Fibroblast of pulmonary artery (primary cell): ENCODE measurements around the gene SLC8A1.
A peak's percentile ranks its signal among the peaks of the same experiment; 100 is the strongest.

Experiments
- DNase-seq: peaks from one replicate; pipeline ENCODE4 v3.0.0-alpha.2; 2010; ENCODE audit warnings: low read depth
- H3K4me3 ChIP-seq: replicated peaks from 2 replicates; pipeline ENCODE4 v1.5.1; 2011; ENCODE audit warnings: low read depth, mild to moderate bottlenecking, control low read depth, low read length, moderate library complexity
- TF ChIP-seq, protein P1 (sequence below): IDR thresholded peaks from 2 replicates; pipeline ENCODE4 v1.5.1; 2011; ENCODE audit warnings: mild to moderate bottlenecking, control low read depth, low read length, inconsistent platforms; ENCODE audit errors: missing control alignments

SLC8A1 gene

DNA sequence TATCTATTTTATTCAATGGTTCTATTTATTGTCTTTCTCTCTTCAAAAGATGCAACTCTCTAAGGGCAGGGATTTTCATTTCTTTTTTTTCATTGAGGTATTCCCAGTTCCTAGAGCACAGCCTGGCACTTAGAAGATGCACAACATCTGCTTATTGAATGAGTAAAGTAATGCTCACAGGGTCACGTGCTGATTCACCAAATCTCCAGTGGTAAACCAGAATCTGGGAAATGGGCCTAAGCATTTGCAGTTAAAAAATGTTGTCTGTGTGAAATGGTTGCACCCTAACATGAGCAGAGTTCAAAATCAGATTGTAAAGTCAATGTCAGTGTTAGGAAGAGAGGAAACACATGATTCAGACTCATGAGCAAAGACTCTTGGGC, 15.8 kb downstream of the SLC8A1 start:
- TF ChIP-seq, protein P1, sequence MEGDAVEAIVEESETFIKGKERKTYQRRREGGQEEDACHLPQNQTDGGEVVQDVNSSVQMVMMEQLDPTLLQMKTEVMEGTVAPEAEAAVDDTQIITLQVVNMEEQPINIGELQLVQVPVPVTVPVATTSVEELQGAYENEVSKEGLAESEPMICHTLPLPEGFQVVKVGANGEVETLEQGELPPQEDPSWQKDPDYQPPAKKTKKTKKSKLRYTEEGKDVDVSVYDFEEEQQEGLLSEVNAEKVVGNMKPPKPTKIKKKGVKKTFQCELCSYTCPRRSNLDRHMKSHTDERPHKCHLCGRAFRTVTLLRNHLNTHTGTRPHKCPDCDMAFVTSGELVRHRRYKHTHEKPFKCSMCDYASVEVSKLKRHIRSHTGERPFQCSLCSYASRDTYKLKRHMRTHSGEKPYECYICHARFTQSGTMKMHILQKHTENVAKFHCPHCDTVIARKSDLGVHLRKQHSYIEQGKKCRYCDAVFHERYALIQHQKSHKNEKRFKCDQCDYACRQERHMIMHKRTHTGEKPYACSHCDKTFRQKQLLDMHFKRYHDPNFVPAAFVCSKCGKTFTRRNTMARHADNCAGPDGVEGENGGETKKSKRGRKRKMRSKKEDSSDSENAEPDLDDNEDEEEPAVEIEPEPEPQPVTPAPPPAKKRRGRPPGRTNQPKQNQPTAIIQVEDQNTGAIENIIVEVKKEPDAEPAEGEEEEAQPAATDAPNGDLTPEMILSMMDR, result no peak
- no peak for DNase-seq
- H3K4me3 ChIP-seq, result no peak overlapping the region

DNA sequence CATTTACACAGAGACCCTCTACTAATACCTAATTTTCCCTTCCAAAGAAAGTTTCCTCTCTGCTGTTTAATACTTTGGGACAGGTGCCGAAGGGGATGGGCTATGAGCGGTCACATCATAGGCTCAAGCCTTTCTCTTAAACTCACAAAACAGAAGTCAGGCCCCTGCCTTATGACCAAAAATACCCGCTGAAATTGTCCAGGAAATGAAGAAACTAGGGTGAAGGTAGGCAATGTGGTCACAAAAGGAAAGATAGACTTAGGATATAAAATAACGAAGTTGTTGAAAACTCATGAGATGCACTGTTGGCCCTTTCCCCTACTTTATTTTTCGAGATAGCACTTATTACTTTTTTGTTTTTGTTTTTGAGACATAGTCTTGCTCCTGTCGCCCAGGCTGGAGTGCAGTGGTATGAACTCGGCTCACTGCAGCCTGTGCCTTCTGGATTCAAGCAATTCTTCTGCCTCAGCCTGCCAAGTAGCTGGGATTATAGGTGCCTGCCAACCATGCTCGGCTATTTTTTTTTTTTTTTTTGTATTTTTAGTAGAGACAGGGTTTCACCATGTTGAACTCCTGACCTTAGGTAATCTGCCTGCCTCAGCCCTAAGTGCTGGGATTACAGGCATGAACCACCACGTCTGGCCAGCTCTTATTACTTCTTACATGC, 16.3 kb downstream of the SLC8A1 start:
- H3K4me3 ChIP-seq, result no peak overlapping the region
- DNase-seq, result no peak
- TF ChIP-seq, protein P1, result no peak

DNA sequence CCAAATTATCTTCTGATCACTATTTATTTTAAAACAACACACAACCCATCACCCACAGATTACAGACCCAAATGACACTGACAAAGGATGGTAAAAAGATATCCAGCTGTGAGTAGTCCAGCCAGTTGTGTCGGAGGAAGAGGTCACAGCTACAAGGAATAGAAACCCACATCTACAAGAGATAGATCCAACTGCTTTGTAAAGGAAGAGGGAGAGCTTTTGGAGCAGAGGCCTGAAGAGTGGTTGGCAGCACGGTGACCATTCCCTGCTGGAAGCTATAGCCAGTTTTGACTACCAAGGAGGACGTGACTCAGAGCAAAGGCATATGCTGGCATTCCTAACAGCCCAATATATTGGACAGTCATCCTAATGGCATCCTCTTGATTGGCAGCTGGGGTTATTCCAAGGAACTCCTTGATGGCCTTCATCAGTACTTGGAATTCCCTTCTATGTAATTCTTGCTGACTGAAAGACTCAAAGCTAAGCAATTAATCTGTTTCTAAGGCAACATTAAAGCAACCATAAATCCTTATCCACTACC, 17.1 kb downstream of the SLC8A1 start:
- TF ChIP-seq, protein P1, result no peak
- DNase-seq, result peak; percentile 95
- H3K4me3 ChIP-seq, result no peak overlapping the region

DNA sequence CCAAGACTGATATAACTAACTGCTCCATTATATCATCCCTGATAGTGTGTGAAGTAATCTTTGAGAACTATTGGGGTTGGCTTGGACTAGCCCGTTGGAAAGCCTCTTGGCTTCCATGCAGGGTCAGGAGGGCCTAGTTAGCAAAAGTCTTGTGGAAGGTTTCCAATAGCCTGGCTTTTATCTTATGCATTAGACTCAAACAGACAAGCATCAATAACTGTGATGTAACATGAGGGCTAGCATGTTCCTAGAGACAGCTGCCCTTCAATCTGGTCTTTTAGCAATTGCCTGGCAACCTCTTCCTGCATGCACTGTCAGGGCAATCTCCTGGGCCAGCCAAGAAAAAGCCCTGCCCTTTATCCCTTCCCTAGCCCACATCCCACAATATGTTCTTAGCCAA, 18.2 kb downstream of the SLC8A1 start:
- DNase-seq, result no peak
- TF ChIP-seq, protein P1, result no peak
- H3K4me3 ChIP-seq, result no peak overlapping the region

DNA sequence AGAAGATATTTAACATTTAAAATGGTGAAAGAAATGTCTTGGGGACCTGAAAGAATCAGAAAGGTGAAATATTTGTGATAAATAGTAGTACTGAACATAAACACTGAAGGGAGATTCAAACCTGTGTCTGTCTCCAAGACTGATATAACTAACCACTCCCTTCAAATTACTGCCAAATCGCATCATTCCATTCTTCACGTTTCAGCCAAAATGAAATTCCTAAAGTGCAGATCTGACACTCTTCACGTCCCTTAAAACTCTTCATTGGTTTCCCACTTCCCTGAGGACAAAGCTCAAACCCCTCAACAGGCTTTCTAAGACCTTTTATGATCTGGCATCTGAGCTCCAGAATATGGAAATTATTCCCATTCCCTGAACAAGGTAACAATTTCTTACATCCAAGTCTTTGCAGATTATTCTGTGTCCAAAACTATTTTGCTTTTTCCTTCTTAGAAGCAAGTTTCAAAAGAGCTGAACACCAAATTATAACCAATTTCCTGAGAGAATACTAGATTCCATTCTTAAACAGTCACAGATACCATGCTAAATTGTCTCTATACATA, 18.9 kb downstream of the SLC8A1 start:
- DNase-seq, result no peak
- H3K4me3 ChIP-seq, result no peak overlapping the region
- TF ChIP-seq, protein P1, result no peak

DNA sequence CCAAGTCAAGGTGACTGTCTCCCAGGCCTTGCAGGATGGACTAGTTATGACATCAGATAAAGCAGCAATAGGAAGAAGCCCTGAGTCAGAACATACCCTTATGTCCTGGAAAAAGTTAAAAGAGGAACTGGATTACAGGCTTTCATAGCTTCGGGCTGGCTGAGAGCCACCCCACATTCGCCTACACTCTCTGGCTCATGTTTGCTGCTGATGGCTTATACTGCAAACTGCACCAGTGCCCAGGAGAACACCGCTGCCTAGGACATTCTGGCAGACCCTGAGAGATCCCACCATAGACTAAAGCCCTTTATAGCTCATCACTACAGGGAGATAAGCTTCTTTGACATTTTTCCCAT, 20.3 kb downstream of the SLC8A1 start:
- TF ChIP-seq, protein P1, result no peak
- H3K4me3 ChIP-seq, result no peak overlapping the region
- DNase-seq, result peak; percentile 68
